ENCODE data around the gene OR6X1.
"Not testable (repeated sequence)": the region's sequence is repeated elsewhere in the genome, so short reads cannot be mapped to it uniquely, and the experiment has no call there.

The OR6X1 gene

GRCh38 chr11:123741159-123742030 lies 12.9 kb downstream of the OR6X1 start, which contains the start of gene ZNF202:
ZNF202 (minus strand) TSS chr11:123741660; CDS start chr11:123730888, 10,772 bp downstream.
- peak within 1 kb of the TSS; percentile 75 to 97 (median 95) for H3K9ac ChIP-seq (ENCODE audit: low read length in 5 of 5)
- H3K9me3 ChIP-seq (ENCODE audit: control insufficient read depth in 5 of 5, low read length in 5 of 5) = no peaks in the 10 kb centered on the region
- peak within 1 kb of the TSS; percentile 89 to 96 (median 91) for H3K4me3 ChIP-seq (ENCODE audit: low read depth in 1 of 5, low read length in 5 of 5)
- peak within 1 kb of the TSS; percentile 68 for H3K27ac ChIP-seq (ENCODE audit: low read depth, low read length)
- peaks cover 0 to 26% (median 21%) of the 10 kb centered on the region in 5 donors for H3K4me1 ChIP-seq (ENCODE audit: control insufficient read depth in 5 of 5, insufficient read depth in 5 of 5, low read length in 5 of 5)
- H3K27me3 ChIP-seq (ENCODE audit: control insufficient read depth in 5 of 5, insufficient read depth in 4 of 5, low read length in 5 of 5) = peaks cover 0 to 4% (median 0%) of the 10 kb centered on the region in 5 donors
- H3K36me3 ChIP-seq (ENCODE audit: control insufficient read depth in 5 of 5, insufficient read depth in 5 of 5, low read length in 5 of 5) = peaks cover 0 to 10% (median 5%) of the 10 kb centered on the region in 5 donors

- Histone ChIP-seq H3K4me1 (ENCODE audit: control insufficient read depth in 5 of 5, insufficient read depth in 5 of 5, low read length in 5 of 5) (peaks cover 0 to 26% (median 21%) of the 10 kb centered on the region in 5 donors), H3K27ac (ENCODE audit: low read depth, low read length) (peak overlapping the region; percentile 68), H3K27me3 (ENCODE audit: control insufficient read depth in 5 of 5, insufficient read depth in 4 of 5, low read length in 5 of 5) (peaks cover 0 to under 1% (median 0%) of the 10 kb centered on the region in 5 donors)
Measured at GRCh38 chr11:123740787-123741158, 13.5 kb downstream of the OR6X1 start.

GRCh38 chr11:123738374-123738773 lies 15.9 kb downstream of the OR6X1 start:
- Histone ChIP-seq H3K27me3 (ENCODE audit: control insufficient read depth in 5 of 5, insufficient read depth in 4 of 5, low read length in 5 of 5) (no peaks in the 10 kb centered on the region), H3K4me3 (ENCODE audit: low read depth in 1 of 5, low read length in 5 of 5) (no peak overlapping the region), H3K4me1 (ENCODE audit: control insufficient read depth in 5 of 5, insufficient read depth in 5 of 5, low read length in 5 of 5) (peaks cover 0 to 26% (median 21%) of the 10 kb centered on the region in 5 donors), H3K36me3 (ENCODE audit: control insufficient read depth in 5 of 5, insufficient read depth in 5 of 5, low read length in 5 of 5) (peaks cover 9 to 21% (median 11%) of the 10 kb centered on the region in 5 donors), H3K27ac (ENCODE audit: low read depth, low read length) (no peak overlapping the region), H3K9me3 (ENCODE audit: control insufficient read depth in 5 of 5, low read length in 5 of 5) (no peaks in the 10 kb centered on the region), H3K9ac (ENCODE audit: low read length in 5 of 5) (no peak overlapping the region)

More at GRCh38 chr11:123740787-123741158, 13.5 kb downstream of the OR6X1 start:
- Histone ChIP-seq H3K9ac (ENCODE audit: low read length in 5 of 5) (peak overlapping the region; percentile 40 to 97 (median 95)), H3K9me3 (ENCODE audit: control insufficient read depth in 5 of 5, low read length in 5 of 5) (no peaks in the 10 kb centered on the region), H3K36me3 (ENCODE audit: control insufficient read depth in 5 of 5, insufficient read depth in 5 of 5, low read length in 5 of 5) (peaks cover 4 to 13% (median 6%) of the 10 kb centered on the region in 5 donors), H3K4me3 (ENCODE audit: low read depth in 1 of 5, low read length in 5 of 5) (peak overlapping the region; percentile 89 to 96 (median 91))

DNA sequence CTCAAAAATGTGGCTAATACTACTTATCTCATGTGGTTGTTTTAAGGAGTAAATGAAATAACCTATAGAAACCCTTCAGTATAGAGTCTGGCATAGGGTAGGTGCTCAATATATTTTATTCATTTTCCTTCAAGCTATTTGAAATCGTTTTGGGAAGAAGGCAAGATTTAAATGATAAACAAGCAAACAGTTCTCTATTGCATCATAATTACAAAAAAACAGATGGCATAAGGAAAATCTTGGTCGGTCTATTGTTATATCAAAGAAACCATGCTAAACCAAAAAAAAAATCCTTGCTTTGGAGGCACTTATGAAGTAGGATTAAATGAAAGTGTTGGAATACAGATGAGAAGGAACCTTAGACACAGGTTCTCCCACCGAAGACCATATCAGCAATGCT lies 17.5 kb downstream of the OR6X1 start:
- Histone ChIP-seq H3K27ac (ENCODE audit: low read depth, low read length) (no peak overlapping the region), H3K9ac (ENCODE audit: low read length in 5 of 5) (no peak overlapping the region), H3K9me3 (ENCODE audit: control insufficient read depth in 5 of 5, low read length in 5 of 5) (no peaks in the 10 kb centered on the region), H3K4me1 (ENCODE audit: control insufficient read depth in 5 of 5, insufficient read depth in 5 of 5, low read length in 5 of 5) (peaks cover 0 to 18% (median 15%) of the 10 kb centered on the region in 5 donors), H3K4me3 (ENCODE audit: low read depth in 1 of 5, low read length in 5 of 5) (no peak overlapping the region), H3K27me3 (ENCODE audit: control insufficient read depth in 5 of 5, insufficient read depth in 4 of 5, low read length in 5 of 5) (no peaks in the 10 kb centered on the region), H3K36me3 (ENCODE audit: control insufficient read depth in 5 of 5, insufficient read depth in 5 of 5, low read length in 5 of 5) (peaks cover 9 to 21% (median 11%) of the 10 kb centered on the region in 5 donors)

GRCh38 chr11:123729602-123730001 lies 24.7 kb downstream of the OR6X1 start:
- Histone ChIP-seq H3K9me3 (ENCODE audit: control insufficient read depth in 5 of 5, low read length in 5 of 5) (peaks cover 0 to 9% (median 0%) of the 10 kb centered on the region in 5 donors), H3K27ac (ENCODE audit: low read depth, low read length) (no peak overlapping the region), H3K27me3 (ENCODE audit: control insufficient read depth in 5 of 5, insufficient read depth in 4 of 5, low read length in 5 of 5) (no peaks in the 10 kb centered on the region), H3K36me3 (ENCODE audit: control insufficient read depth in 5 of 5, insufficient read depth in 5 of 5, low read length in 5 of 5) (peaks cover 40 to 74% (median 62%) of the 10 kb centered on the region in 5 donors), H3K9ac (ENCODE audit: low read length in 5 of 5) (no peak overlapping the region), H3K4me1 (ENCODE audit: control insufficient read depth in 5 of 5, insufficient read depth in 5 of 5, low read length in 5 of 5) (peaks cover 0 to 7% (median 0%) of the 10 kb centered on the region in 5 donors), H3K4me3 (ENCODE audit: low read depth in 1 of 5, low read length in 5 of 5) (no peak overlapping the region)

DNA sequence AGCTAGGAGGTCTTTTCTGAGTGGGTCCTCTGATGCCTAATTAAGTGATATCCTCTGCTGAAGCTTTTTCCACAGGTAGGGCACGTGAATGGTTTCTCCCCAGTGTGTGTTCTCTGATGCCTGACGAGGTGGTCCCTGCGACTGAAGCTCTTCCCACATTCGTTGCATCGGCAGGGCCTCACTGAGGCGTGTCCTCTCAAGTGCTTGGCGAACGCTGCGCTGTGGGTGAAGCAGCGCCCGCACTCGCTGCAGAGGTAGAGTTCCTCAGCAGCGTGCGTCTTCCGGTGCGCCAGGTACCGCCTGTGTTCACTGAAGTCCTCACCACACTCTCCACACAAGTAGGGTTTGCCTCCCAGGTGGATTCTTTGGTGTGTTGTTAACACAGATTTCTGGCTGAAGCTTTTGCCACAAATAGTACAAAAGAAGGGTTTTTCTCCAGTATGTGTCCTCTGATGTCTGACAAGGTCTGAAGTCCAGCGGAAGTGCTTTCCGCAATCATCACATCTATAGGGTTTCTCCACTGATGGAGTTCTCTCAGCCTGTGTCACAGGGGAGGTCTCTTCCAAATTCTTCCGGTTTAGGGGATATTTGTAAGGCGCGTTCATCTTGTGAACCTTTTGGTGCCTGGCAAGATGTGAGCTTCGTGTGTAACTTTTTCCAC lies 28.2 kb downstream of the OR6X1 start:
- H3K27ac ChIP-seq (ENCODE audit: low read depth, low read length) = no peak overlapping the region
- no peak overlapping the region for H3K4me3 ChIP-seq (ENCODE audit: low read depth in 1 of 5, low read length in 5 of 5)
- H3K4me1 ChIP-seq (ENCODE audit: control insufficient read depth in 5 of 5, insufficient read depth in 5 of 5, low read length in 5 of 5) = peaks cover 0 to 7% (median 0%) of the 10 kb centered on the region in 5 donors
- no peaks in the 10 kb centered on the region for H3K27me3 ChIP-seq (ENCODE audit: control insufficient read depth in 5 of 5, insufficient read depth in 4 of 5, low read length in 5 of 5)
- H3K36me3 ChIP-seq (ENCODE audit: control insufficient read depth in 5 of 5, insufficient read depth in 5 of 5, low read length in 5 of 5) = peaks cover 40 to 74% (median 67%) of the 10 kb centered on the region in 5 donors
- H3K9me3 ChIP-seq (ENCODE audit: control insufficient read depth in 5 of 5, low read length in 5 of 5) = peaks cover 0 to 9% (median 0%) of the 10 kb centered on the region in 5 donors
- H3K9ac ChIP-seq (ENCODE audit: low read length in 5 of 5) = no peak overlapping the region

- Histone ChIP-seq H3K36me3 (ENCODE audit: control insufficient read depth in 5 of 5, insufficient read depth in 5 of 5, low read length in 5 of 5) (peaks cover 0 to 8% (median 3%) of the 10 kb centered on the region in 5 donors), H3K9me3 (ENCODE audit: control insufficient read depth in 5 of 5, low read length in 5 of 5) (no peaks in the 10 kb centered on the region), H3K9ac (ENCODE audit: low read length in 5 of 5) (no peak overlapping the region), H3K27me3 (ENCODE audit: control insufficient read depth in 5 of 5, insufficient read depth in 4 of 5, low read length in 5 of 5) (peaks cover 0 to 3% (median 0%) of the 10 kb centered on the region in 5 donors), H3K4me1 (ENCODE audit: control insufficient read depth in 5 of 5, insufficient read depth in 5 of 5, low read length in 5 of 5) (no peaks in the 10 kb centered on the region), H3K27ac (ENCODE audit: low read depth, low read length) (no peak overlapping the region), H3K4me3 (ENCODE audit: low read depth in 1 of 5, low read length in 5 of 5) (no peak overlapping the region)
Measured at GRCh38 chr11:123719452-123719851, 34.9 kb downstream of the OR6X1 start.

- Histone ChIP-seq H3K4me1 (ENCODE audit: control insufficient read depth in 5 of 5, insufficient read depth in 5 of 5, low read length in 5 of 5) (no peaks in the 10 kb centered on the region), H3K9me3 (ENCODE audit: control insufficient read depth in 5 of 5, low read length in 5 of 5) (no peaks in the 10 kb centered on the region), H3K9ac (ENCODE audit: low read length in 5 of 5) (no peak overlapping the region), H3K27me3 (ENCODE audit: control insufficient read depth in 5 of 5, insufficient read depth in 4 of 5, low read length in 5 of 5) (peaks cover 0 to 3% (median 0%) of the 10 kb centered on the region in 5 donors), H3K4me3 (ENCODE audit: low read depth in 1 of 5, low read length in 5 of 5) (no peak overlapping the region), H3K27ac (ENCODE audit: low read depth, low read length) (no peak overlapping the region), H3K36me3 (ENCODE audit: control insufficient read depth in 5 of 5, insufficient read depth in 5 of 5, low read length in 5 of 5) (peaks cover 0 to 2% (median 0%) of the 10 kb centered on the region in 5 donors)
Measured at GRCh38 chr11:123718469-123718868, 35.8 kb downstream of the OR6X1 start.

GRCh38 chr11:123718063-123718462 lies 36.3 kb downstream of the OR6X1 start:
- H3K4me1 ChIP-seq (ENCODE audit: control insufficient read depth in 5 of 5, insufficient read depth in 5 of 5, low read length in 5 of 5) = no peaks in the 10 kb centered on the region
- H3K9me3 ChIP-seq (ENCODE audit: control insufficient read depth in 5 of 5, low read length in 5 of 5) = no peaks in the 10 kb centered on the region
- no peak overlapping the region for H3K9ac ChIP-seq (ENCODE audit: low read length in 5 of 5)
- peaks cover 0 to 2% (median 0%) of the 10 kb centered on the region in 5 donors for H3K36me3 ChIP-seq (ENCODE audit: control insufficient read depth in 5 of 5, insufficient read depth in 5 of 5, low read length in 5 of 5)
- H3K4me3 ChIP-seq (ENCODE audit: low read depth in 1 of 5, low read length in 5 of 5) = no peak overlapping the region
- peaks cover 0 to 3% (median 0%) of the 10 kb centered on the region in 5 donors for H3K27me3 ChIP-seq (ENCODE audit: control insufficient read depth in 5 of 5, insufficient read depth in 4 of 5, low read length in 5 of 5)
- no peak overlapping the region for H3K27ac ChIP-seq (ENCODE audit: low read depth, low read length)

- not testable (repeated sequence) for H3K27me3 ChIP-seq (ENCODE audit: control insufficient read depth in 5 of 5, insufficient read depth in 4 of 5, low read length in 5 of 5); H3K4me3 ChIP-seq (ENCODE audit: low read depth in 1 of 5, low read length in 5 of 5); H3K36me3 ChIP-seq (ENCODE audit: control insufficient read depth in 5 of 5, insufficient read depth in 5 of 5, low read length in 5 of 5); H3K9ac ChIP-seq (ENCODE audit: low read length in 5 of 5); H3K9me3 ChIP-seq (ENCODE audit: control insufficient read depth in 5 of 5, low read length in 5 of 5); H3K4me1 ChIP-seq (ENCODE audit: control insufficient read depth in 5 of 5, insufficient read depth in 5 of 5, low read length in 5 of 5); H3K27ac ChIP-seq (ENCODE audit: low read depth, low read length)
Measured at GRCh38 chr11:123712627-123713026, 41.7 kb downstream of the OR6X1 start.

All from subcutaneous abdominal adipose tissue (tissue), 5 donors.